Activated CD8-positive, alpha-beta T cell treated with anti-CD3 and anti-CD28 coated beads for 36 hours (primary cell): ENCODE results near the gene XRN1. TPM values are rescaled to one million over a fixed set of nuclear protein-coding genes. Genes with fewer than 3 reads are reported as not detected.
"Not testable (repeated sequence)": the region's sequence is repeated elsewhere in the genome, so short reads cannot be mapped to it uniquely, and the experiment has no call there.

Source experiments
- ATAC-seq: fragments of 200-7000 bp; cut with Tn5 transposase; one replicate; pipeline ENCODE4 v1.10.0; 2021; ENCODE audit warnings: mild to moderate bottlenecking, moderate library complexity
- CTCF ChIA-PET: fragments of 350-600 bp; sonication (Branson Sonifier 250); formaldehyde crosslinking; loops from one replicate; lab custom pipeline; 2021; ENCODE audit warnings: antibody characterized with exemption; lab: Charles Lee
- POLR2A ChIA-PET: fragments of 350-600 bp; sonication (Branson Sonifier 250); formaldehyde crosslinking; loops from one replicate; lab custom pipeline; 2021; ENCODE audit warnings: antibody characterized with exemption; lab: Charles Lee
- DNase-seq: peaks from one replicate; pipeline ENCODE4 v3.0.0-alpha.2; 2020
- H3K27ac Mint-ChIP-seq: one replicate; pipeline ENCODE4 v1.8.0; 2021; ENCODE audit warnings: mild to moderate bottlenecking, mixed read lengths
- H3K27me3 Mint-ChIP-seq: one replicate; pipeline ENCODE4 v1.8.0; 2021; ENCODE audit warnings: mixed read lengths
- H3K36me3 Mint-ChIP-seq: one replicate; pipeline ENCODE4 v1.8.0; 2021; ENCODE audit warnings: low read depth, mixed read lengths
- H3K4me1 Mint-ChIP-seq: one replicate; pipeline ENCODE4 v1.8.0; 2021; ENCODE audit warnings: low read depth, mixed read lengths
- H3K4me3 Mint-ChIP-seq: one replicate; pipeline ENCODE4 v1.8.0; 2021; ENCODE audit warnings: mild to moderate bottlenecking, moderate library complexity, mixed read lengths
- H3K9me3 Mint-ChIP-seq: one replicate; pipeline ENCODE4 v1.8.0; 2021; ENCODE audit warnings: mixed read lengths
- CTCF ChIP-seq: fragments of 200-600 bp; IDR thresholded peaks from one replicate; pipeline ENCODE4 v1.8.0; 2022; ENCODE audit warnings: antibody characterized with exemption, mild to moderate bottlenecking
- intact Hi-C: fragments of 100-400 bp; cut with micrococcal nuclease; formaldehyde crosslinking; loops from one replicate; pipeline ENCODE4 v1.10.0; 2022
- total RNA-seq, 2 experiments: library from RNA; stranded (reverse); gene quantifications; one replicate each; pipeline ENCODE4 v1.2.3, GENCODE V29; 2021

The XRN1 gene
- total RNA-seq, 2 experiments from 2014 or later: 41.3 to 43.5 TPM

DNA sequence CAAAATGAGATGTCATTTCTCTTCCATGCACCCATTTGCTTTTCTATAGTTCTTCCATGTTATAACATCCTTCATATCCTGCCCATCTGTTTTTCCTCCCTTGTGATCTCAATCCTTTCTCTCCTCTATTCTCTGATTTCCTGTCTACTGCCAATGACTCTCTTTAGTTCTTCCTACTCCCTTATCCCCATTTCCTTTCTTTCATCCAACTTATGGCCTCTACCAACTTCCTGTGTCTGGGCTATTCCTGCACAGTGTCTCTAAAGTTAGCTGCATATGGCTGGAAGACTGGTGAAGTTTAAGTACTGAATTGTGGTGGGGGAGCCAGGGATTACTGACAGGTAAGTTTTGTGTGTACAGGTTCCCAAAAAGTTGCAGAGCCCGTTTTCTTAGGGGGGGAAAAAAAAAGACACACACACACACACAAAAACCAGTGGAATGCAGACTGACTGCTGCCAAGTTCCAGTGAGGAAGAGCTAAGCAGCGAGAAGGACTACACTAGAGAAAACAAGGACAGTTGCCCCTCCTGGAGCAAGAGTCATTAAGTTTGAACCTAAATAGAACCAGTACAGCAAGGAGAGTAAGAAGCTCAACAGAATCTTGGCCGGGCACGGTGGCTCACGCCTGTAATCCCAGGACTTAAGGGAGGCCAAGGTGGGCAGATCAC lies 28.8 kb downstream of the XRN1 start:
- CTCF ChIA-PET: no interaction called here
- Mint-ChIP-seq H3K36me3 (peaks cover 27% of the 10 kb centered on the region), H3K4me1 (no peaks in the 10 kb centered on the region), H3K9me3 (no peaks in the 10 kb centered on the region), H3K27me3 (no peaks in the 10 kb centered on the region), H3K4me3 (no peak overlapping the region), H3K27ac (no peak overlapping the region)
- intact Hi-C loops: no loop called here
- ATAC-seq: no peak
- no peak for DNase-seq
- no peak for TF ChIP-seq CTCF
- POLR2A ChIA-PET: no interaction called here

GRCh38 chr3:142417302-142417701 lies 30.5 kb downstream of the XRN1 start:
- CTCF ChIA-PET: no interaction called here

GRCh38 chr3:142400537-142400936 lies 47.3 kb downstream of the XRN1 start:
- intact Hi-C loops, H3K4me1 Mint-ChIP-seq, POLR2A ChIA-PET, H3K27ac Mint-ChIP-seq, DNase-seq, H3K4me3 Mint-ChIP-seq, H3K9me3 Mint-ChIP-seq, CTCF ChIA-PET, H3K27me3 Mint-ChIP-seq, ATAC-seq: not testable (repeated sequence)
- H3K36me3 Mint-ChIP-seq: peaks cover 39% of the 10 kb centered on the region

More at GRCh38 chr3:142417302-142417701, 30.5 kb downstream of the XRN1 start:
- no peaks in the 10 kb centered on the region for H3K27me3 Mint-ChIP-seq
- H3K4me3 Mint-ChIP-seq: no peak overlapping the region
- POLR2A ChIA-PET: no interaction called here
- no peak overlapping the region for H3K27ac Mint-ChIP-seq
- H3K9me3 Mint-ChIP-seq: no peaks in the 10 kb centered on the region
- intact Hi-C loops: no loop called here
- TF ChIP-seq CTCF: no peak
- DNase-seq: no peak
- peaks cover 29% of the 10 kb centered on the region for H3K36me3 Mint-ChIP-seq
- ATAC-seq: no peak
- H3K4me1 Mint-ChIP-seq: no peaks in the 10 kb centered on the region

GRCh38 chr3:142394921-142395622 lies 52.8 kb downstream of the XRN1 start:
- Mint-ChIP-seq H3K4me1 (no peaks in the 10 kb centered on the region), H3K36me3 (peaks cover 31% of the 10 kb centered on the region), H3K9me3 (no peaks in the 10 kb centered on the region), H3K4me3 (no peak overlapping the region), H3K27me3 (no peaks in the 10 kb centered on the region), H3K27ac (no peak overlapping the region)
- ATAC-seq: no peak
- intact Hi-C loops: no loop called here
- ChIA-PET POLR2A (interaction anchor here (1.1 kb wide), 2 partner anchors 10 to 55 kb away, joined by 3 read pairs; no protein-coding TSS in a partner anchor), CTCF (no interaction called here)
- TF ChIP-seq CTCF: no peak
- no peak for DNase-seq

DNA sequence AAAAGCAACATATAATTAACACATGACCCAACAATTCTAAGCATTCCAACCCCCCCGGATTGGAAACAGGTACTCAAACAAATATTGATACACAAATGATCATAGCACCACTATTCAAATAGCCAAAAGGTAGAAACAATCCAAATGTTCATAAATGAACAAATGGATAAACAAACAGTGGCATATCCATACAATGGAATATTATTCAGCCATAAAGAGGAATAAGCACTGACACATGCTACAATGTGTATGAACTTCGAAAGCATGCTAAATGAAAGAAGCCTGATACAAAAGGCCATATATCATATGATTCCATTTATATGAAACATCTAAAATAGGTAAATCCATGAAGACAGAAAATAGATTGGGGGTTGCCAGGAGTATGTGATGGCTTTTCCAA lies 62.8 kb downstream of the XRN1 start:
- peaks cover 40% of the 10 kb centered on the region for H3K36me3 Mint-ChIP-seq
- H3K4me1 Mint-ChIP-seq: no peaks in the 10 kb centered on the region
- DNase-seq (no peak), ATAC-seq (no peak)
- no peak overlapping the region for H3K4me3 Mint-ChIP-seq
- no peak for TF ChIP-seq CTCF
- CTCF ChIA-PET: no interaction called here
- H3K9me3 Mint-ChIP-seq: peaks cover 2% of the 10 kb centered on the region
- intact Hi-C loops: no loop called here
- POLR2A ChIA-PET: interaction anchor here (0.7 kb wide), 1 partner anchor 10 kb away, joined by 3 read pairs; no protein-coding TSS in a partner anchor
- H3K27ac Mint-ChIP-seq: no peak overlapping the region
- H3K27me3 Mint-ChIP-seq: no peaks in the 10 kb centered on the region
